Transverse colon (tissue), 4 donors: ENCODE measurements around the gene DVL1. TPM values are rescaled to one million over a fixed set of nuclear protein-coding genes. Genes with fewer than 3 reads are reported as not detected.
"Not testable (repeated sequence)": the region's sequence is repeated elsewhere in the genome, so short reads cannot be mapped to it uniquely, and the experiment has no call there.

Source experiments
- DNase-seq: peaks from one replicate; pipeline ENCODE4 v3.0.0-alpha.2; 2019
- H3K27ac ChIP-seq, 4 donors: fragments of 200-600 bp; sonication (generic); 2 replicates each; pipeline ENCODE4 v1.5.1; 2016 to 2018; ENCODE audit warnings: inconsistent platforms in 4 of 4
- H3K27me3 ChIP-seq: fragments of 200-600 bp; sonication (generic); 2 replicates; pipeline ENCODE4 v1.5.1; 2017; ENCODE audit warnings: inconsistent platforms
- H3K36me3 ChIP-seq, 4 donors: fragments of 200-600 bp; sonication (generic); 2 replicates each; pipeline ENCODE4 v1.5.1; 2017 to 2019; ENCODE audit warnings: inconsistent platforms in 4 of 4
- H3K4me1 ChIP-seq, 4 donors: fragments of 200-600 bp; sonication (generic); 2 replicates each; pipeline ENCODE4 v1.5.1; 2017 to 2020; ENCODE audit warnings: inconsistent platforms in 4 of 4
- H3K4me3 ChIP-seq, 4 donors: fragments of 200-600 bp; sonication (generic); 1 replicate in 1 of 4; 2 replicates in 3 of 4; pipeline versions ENCODE4 v1.5.1 to v1.6.1; 2017 to 2019; ENCODE audit warnings: inconsistent platforms in 4 of 4
- H3K9me3 ChIP-seq, 2 donors: fragments of 200-600 bp; sonication (generic); 2 replicates each; pipeline ENCODE4 v1.5.1; 2017 to 2019; ENCODE audit warnings: inconsistent platforms in 2 of 2
- EP300 ChIP-seq: sonication (generic); formaldehyde crosslinking; IDR thresholded peaks from one replicate; pipeline ENCODE4 v1.6.1; 2017; ENCODE audit warnings: antibody characterized with exemption, low read depth
- POLR2A ChIP-seq: fragments of 450-650 bp; IDR thresholded peaks from one replicate; pipeline ENCODE4 v1.6.1; 2016; ENCODE audit warnings: antibody characterized with exemption, mild to moderate bottlenecking, moderate library complexity
- POLR2AphosphoS5 ChIP-seq, 3 donors: sonication (generic); formaldehyde crosslinking; IDR thresholded peaks; one replicate each; pipeline ENCODE4 v1.6.1; 2016; ENCODE audit warnings: antibody characterized with exemption in 3 of 3
- WGBS, 2 donors: methylation state at CpG; one replicate each; pipeline ENCODE4 v1.1.5; 2018; ENCODE audit warnings: low coverage in 1 of 2; 5-methylcytosine and 5-hydroxymethylcytosine counted together
- in situ Hi-C, 4 donors: fragments of 200-750 bp; cut with MboI; loops; one replicate each; pipeline versions ENCODE4 v1.15.0 to v1.15.1; 2017; ENCODE audit warnings: low sequenced_read_pairs in 3 of 4, low pct_ligation_motif_present in 1 of 4, low pct_unique_long_range_greater_than_20kb in 1 of 4
- intact Hi-C: fragments of 100-400 bp; cut with DNase I; formaldehyde crosslinking; loops from one replicate; pipeline ENCODE4 v1.15.1; 2023; ENCODE audit warnings: low total_unique reads
- total RNA-seq, 4 donors: library from RNA; depleted of rRNA; stranded (reverse); fragments of >200 nt; gene quantifications; one replicate each; pipeline ENCODE4 v1.1.0, GENCODE V29; 2016
- TF ChIP-seq, protein P1 (sequence below), 5 experiments: fragments of 200-600 bp in 3 of 5; fragments of 450-650 bp in 2 of 5; sonication (generic) in 3 of 5; IDR thresholded peaks; 1 replicate in 2 of 5; 2 replicates in 3 of 5; pipeline ENCODE4 v1.5.1; 2016 to 2017; ENCODE audit warnings: antibody characterized with exemption in 5 of 5, inconsistent platforms in 3 of 5, mild to moderate bottlenecking in 2 of 5, moderate library complexity in 1 of 5

The DVL1 gene
- total RNA-seq, 4 donors from 2014 or later = 103 to 182 (median 115) TPM

DNA sequence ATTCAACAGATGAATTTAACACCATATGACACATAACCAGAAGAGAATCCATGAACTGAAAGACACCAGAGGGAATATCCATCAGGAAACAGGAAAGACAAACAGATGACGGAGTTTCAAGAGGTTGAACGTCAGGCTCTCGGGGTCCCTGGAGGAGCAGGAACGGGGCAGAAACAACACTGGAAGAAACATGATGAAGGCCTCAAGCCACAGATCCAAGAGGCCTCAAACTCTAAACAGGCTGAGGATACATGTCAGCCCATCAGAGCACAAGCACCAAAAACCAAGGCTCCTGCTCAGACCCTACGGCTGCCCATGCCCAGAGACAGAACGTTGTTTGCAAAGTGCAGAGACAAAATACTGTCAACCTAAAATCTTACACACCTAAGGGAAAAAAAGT, 31.8 kb downstream of the DVL1 start:
- 86 to 95% methylated on average over 4 to 6 of the region's 6 CpGs for WGBS, 2 donors
- Histone ChIP-seq H3K4me3 (no peak overlapping the region), H3K36me3 (peaks cover 0 to 20% (median 6%) of the 10 kb centered on the region in 4 donors), H3K27me3 (no peaks in the 10 kb centered on the region), H3K4me1 (peaks cover 15 to 32% (median 18%) of the 10 kb centered on the region in 4 donors), H3K27ac (peak overlapping the region; percentile 71 to 89 (median 78)), H3K9me3 (no peaks in the 10 kb centered on the region)
- DNase-seq = no peak
- intact Hi-C loops = no loop called here
- no peak for TF ChIP-seq POLR2AphosphoS5 (IDR thresholded peaks at IDR 0.05)
- no peak for TF ChIP-seq EP300
- no peak for TF ChIP-seq POLR2A
- TF ChIP-seq, protein P1, sequence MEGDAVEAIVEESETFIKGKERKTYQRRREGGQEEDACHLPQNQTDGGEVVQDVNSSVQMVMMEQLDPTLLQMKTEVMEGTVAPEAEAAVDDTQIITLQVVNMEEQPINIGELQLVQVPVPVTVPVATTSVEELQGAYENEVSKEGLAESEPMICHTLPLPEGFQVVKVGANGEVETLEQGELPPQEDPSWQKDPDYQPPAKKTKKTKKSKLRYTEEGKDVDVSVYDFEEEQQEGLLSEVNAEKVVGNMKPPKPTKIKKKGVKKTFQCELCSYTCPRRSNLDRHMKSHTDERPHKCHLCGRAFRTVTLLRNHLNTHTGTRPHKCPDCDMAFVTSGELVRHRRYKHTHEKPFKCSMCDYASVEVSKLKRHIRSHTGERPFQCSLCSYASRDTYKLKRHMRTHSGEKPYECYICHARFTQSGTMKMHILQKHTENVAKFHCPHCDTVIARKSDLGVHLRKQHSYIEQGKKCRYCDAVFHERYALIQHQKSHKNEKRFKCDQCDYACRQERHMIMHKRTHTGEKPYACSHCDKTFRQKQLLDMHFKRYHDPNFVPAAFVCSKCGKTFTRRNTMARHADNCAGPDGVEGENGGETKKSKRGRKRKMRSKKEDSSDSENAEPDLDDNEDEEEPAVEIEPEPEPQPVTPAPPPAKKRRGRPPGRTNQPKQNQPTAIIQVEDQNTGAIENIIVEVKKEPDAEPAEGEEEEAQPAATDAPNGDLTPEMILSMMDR (IDR thresholded peaks at IDR 0.05) = no peak
- in situ Hi-C loops = no loop called here

DNA sequence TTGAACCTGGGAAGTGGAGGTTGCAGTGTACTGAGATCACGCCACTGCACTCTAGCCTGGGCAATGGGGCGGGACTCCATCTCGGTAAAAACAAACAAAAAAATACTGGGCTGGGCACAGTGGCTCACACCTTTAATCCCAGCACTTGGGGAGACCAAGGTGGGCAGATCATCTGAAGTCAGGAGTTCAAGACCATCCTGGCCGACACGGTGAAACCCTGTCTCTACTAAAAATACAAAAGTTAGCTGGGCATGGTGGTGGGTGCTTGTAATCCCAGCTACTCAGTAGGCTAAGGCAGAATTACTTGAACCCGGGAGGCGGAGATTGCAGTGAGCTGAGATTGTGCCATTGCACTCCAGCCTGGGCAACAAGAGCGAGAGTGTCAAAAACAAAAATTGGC, 33.0 kb downstream of the DVL1 start:
- H3K4me3 ChIP-seq, H3K9me3 ChIP-seq, DNase-seq, intact Hi-C loops, in situ Hi-C loops, H3K27me3 ChIP-seq: not testable (repeated sequence)
- peaks cover 12 to 28% (median 16%) of the 10 kb centered on the region in 4 donors for H3K4me1 ChIP-seq
- WGBS, 2 donors = 74 to 88% methylated on average over 8 of the region's 8 CpGs
- H3K36me3 ChIP-seq = peaks cover 0 to 21% (median 8%) of the 10 kb centered on the region in 4 donors
- H3K27ac ChIP-seq = peak overlapping the region in 2 of 4 donors; percentile 3 to 5

DNA sequence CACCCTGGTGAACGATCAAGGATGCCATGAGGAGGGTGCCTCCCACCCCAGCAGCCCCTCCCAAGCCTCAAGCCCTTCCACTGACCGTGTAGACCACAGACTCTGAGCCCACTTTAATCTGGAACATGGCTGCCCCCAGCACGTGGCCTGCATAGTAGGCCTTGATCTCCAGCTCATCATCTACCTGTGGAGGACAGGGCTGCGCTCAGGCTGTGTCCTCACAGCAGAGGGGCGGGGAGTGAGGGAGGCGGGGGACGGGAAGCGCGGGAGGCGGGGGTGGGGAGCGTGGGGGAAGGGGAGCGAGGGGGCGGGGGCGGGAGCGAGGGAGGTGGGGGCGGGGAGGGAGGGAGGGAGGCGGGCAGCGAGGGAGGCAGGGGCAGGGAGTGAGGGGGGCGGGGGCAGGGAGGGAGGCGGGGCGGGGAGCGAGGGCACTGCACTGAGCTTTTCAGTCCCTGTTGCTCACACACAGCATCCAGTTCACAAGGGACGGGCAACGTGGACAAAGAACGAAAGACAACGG, 33.7 kb downstream of the DVL1 start:
- WGBS, 2 donors = 60 to 76% methylated on average over 4 to 9 of the region's 26 CpGs
- in situ Hi-C loops (no loop called here), intact Hi-C loops (no loop called here)
- H3K9me3 ChIP-seq = no peaks in the 10 kb centered on the region
- no peak overlapping the region for H3K4me3 ChIP-seq
- DNase-seq = no peak
- no peak for TF ChIP-seq POLR2A
- TF ChIP-seq POLR2AphosphoS5 (IDR thresholded peaks at IDR 0.05) = no peak
- TF ChIP-seq EP300 = no peak
- TF ChIP-seq, protein P1 (IDR thresholded peaks at IDR 0.05) = no peak
- peak overlapping the region in 2 of 4 donors; percentile 5 to 43 for H3K27ac ChIP-seq
- peaks cover 0 to 21% (median 8%) of the 10 kb centered on the region in 4 donors for H3K36me3 ChIP-seq
- peaks cover 12 to 28% (median 16%) of the 10 kb centered on the region in 4 donors for H3K4me1 ChIP-seq
- H3K27me3 ChIP-seq = no peaks in the 10 kb centered on the region

DNA sequence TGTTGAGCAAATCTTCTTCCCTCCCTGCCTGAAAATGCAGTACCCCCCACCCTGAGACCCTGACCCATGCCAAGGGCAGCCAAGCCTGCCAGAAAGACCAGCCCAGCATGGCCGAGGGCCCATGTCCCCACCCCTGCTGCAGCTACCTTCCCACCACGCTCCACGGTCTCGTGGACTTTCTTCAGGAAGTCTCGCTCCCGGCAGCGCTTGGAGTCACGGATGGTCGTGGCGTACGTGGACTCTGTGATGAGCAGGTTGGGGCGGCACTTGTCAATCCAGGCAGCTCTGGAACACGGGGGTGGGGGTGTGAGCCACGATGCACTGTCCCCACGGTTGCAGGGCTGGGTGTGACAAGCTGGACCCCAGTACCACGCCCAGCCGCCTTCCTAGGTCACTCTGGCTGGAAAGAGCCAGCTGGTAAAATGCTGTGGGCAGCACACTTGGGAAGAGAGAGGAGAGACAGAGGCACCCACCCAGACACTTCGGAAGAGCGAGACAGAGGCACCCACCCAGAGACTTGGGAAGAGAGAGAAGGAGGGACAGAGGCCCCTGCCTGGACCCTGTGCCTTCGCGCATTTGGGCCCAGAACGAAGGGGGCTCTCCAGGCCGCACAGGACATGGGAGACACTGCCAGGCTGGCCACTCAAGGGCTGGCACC, 34.4 kb downstream of the DVL1 start:
- H3K36me3 ChIP-seq = peaks cover 0 to 18% (median 8%) of the 10 kb centered on the region in 4 donors
- H3K4me3 ChIP-seq = no peak overlapping the region
- in situ Hi-C loops (no loop called here), intact Hi-C loops (no loop called here)
- WGBS, 2 donors = 93% methylated on average over 23 of the region's 23 CpGs; no CpG with 5 or more reads in 1 of the 2 donors
- no peak for TF ChIP-seq EP300
- TF ChIP-seq POLR2A = no peak
- TF ChIP-seq, protein P1 (IDR thresholded peaks at IDR 0.05) = no peak
- TF ChIP-seq POLR2AphosphoS5 (IDR thresholded peaks at IDR 0.05) = no peak
- no peaks in the 10 kb centered on the region for H3K9me3 ChIP-seq
- peaks cover 15 to 31% (median 18%) of the 10 kb centered on the region in 4 donors for H3K4me1 ChIP-seq
- no peaks in the 10 kb centered on the region for H3K27me3 ChIP-seq
- peak overlapping the region in 1 of 4 donors; percentile 43 for H3K27ac ChIP-seq
- no peak for DNase-seq
